GM21723 (cell line): ENCODE measurements around the gene MAP3K10.

ENCODE experiments used
- ATAC-seq: cut with Tn5 transposase; IDR thresholded peaks from one replicate; pipeline ENCODE4 v1.9.1; 2021; ENCODE audit warnings: mild to moderate bottlenecking, moderate library complexity; ENCODE audit not compliant: unreplicated experiment

MAP3K10 gene

DNA sequence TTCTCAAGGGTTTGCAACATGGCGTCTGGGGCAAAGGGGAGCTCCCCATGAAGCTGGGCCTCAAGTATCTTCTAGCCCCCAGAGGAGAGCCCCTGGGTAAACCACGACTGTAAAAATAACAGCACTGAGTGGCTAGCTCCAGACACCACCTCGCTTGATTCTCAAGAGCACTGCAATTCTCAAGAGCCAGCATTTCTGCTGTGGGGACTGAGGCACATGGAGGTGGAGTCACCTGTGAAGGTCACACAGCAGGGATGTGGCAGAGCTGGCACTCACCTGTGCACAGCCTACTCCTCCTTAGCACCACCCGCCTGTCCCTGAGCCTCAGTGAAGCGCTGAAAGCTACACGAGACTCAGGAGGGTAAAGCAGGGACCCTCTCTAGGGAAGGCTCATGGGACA is 56.0 kb downstream of the MAP3K10 start:
- ATAC-seq, result no peak

- ATAC-seq, result no peak
Observed at GRCh38 chr19:40247735-40248262, 56.6 kb downstream of the MAP3K10 start.

- ATAC-seq, result no peak
Observed at GRCh38 chr19:40249201-40249600, 58.0 kb downstream of the MAP3K10 start.

GRCh38 chr19:40249781-40250180 is 58.6 kb downstream of the MAP3K10 start:
- no peak for ATAC-seq

DNA sequence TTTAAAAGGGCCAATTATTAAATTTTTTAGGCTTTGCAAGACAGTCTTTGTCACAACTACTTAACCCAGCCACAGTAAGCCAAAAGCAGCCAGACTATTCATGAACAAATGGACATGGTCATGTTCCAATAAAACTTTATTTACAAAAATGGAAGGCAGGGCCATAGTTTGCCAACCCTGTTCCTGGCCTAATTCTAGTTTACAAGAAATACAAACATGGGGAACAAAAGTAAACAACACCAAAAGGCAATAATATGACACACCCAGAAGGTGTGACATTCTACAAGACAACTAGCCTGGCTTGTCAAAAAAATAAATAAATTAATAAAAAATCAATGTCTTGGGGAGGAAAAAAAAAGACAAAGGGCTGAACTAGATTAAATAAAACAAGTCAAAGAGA is 60.0 kb downstream of the MAP3K10 start:
- ATAC-seq, result no peak

DNA sequence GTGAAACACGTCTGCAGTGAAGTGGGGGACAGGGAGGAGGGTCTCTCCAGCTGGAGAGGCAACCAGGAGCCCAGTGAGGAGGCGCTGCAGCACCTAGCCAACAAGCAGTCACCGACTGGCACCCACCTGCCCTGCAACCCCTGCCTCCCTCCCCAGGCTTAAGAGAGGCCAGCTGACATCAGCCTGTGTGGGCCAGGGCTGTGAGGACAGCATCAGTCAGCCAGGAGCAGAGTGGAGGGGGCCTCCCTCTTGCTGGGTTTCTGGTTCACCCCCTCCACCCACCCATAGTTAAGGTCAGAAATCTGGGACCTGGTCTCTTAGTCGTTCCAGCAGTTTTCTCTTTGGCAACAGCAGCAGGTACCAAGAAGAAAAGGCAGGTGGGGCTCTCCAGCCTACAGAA is 60.8 kb downstream of the MAP3K10 start:
- no peak for ATAC-seq

DNA sequence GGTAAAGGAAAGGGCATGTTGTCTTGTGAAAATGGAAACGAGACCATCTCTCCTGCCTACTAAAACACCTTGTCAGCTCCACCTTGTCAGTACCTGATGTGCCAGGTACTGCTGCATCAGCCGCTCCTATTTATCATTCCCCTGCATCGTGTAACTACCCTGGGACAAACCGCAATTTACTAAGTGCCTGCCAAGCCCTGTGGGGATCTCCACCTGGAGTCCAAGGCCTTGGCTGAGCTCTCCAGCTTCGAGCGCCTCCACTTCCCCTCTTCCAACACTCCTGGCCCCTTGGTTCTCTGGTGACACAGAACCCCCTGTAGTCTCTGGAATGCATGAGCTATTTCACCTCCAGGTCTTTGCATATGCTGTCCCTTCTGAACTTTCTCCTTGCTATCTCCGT is 61.2 kb downstream of the MAP3K10 start:
- no peak for ATAC-seq

GRCh38 chr19:40253611-40254092 is 62.4 kb downstream of the MAP3K10 start:
- no peak for ATAC-seq

- no peak for ATAC-seq
Observed at GRCh38 chr19:40254714-40255418, 63.6 kb downstream of the MAP3K10 start.

DNA sequence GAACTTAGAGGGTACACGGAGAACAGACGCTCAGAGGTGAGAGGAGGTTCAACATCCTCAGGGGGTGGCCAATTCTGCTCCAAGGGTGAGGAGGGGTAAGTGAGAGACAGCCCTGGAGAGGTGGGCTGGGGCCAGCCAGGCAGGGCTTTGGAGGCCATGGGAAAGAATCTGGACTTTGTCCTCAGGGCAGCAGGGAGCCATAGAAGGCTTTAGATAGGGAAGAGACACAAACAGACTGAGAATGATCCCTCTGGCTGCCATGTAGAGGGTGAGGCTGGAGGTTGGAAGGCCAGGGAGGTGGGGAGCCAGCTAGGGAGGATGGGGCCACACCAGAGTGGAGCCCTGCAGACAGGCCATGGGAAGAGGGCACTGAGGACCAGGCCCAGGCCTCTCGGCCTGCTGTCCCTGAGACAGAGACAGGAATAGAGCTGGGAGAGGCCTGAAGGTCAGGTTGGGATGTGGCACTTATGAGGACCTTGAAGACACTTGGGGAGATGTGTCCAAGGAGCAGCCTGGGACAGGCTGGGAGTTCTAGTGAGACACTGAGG is 64.5 kb downstream of the MAP3K10 start:
- ATAC-seq, result no peak

DNA sequence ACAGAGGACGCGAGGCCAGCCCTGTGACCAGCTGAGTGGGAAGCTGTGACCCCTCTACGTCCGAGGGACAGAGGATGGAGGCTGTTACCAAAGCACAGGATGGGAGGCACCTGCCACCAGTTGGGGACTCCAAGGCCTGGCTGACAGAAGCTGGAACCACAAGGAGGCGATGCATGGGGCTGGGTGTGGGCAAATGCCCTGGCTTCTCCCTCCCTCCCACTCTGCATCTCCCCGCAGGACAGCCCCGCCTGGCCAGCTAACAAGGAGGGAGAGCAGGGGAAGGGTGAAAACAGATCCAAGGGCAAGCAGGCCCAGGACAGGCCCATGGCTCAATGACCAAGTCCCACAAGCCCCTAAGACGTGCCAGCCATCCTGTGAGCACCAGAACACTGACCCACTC is 65.3 kb downstream of the MAP3K10 start:
- no peak for ATAC-seq

DNA sequence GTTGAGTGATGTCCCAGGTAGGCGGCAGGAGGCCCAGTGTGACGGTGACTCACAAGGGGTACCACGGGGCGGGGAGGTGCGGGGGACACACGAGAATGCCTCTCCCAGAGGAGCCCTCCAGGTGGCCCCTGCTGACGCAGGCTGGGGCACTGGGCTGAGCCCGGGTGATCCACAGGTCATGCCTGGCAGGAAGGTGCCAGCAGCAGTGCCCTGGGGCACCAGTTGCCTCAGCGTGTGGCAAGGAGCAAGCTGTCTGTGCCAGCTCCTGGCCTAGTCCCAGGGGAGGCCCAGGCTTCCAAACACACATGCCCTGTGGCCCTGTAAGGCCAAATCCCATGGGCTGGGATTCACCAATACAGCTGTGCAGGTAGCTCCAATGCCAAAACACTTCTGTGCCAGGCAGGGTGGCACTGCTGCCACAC is 65.9 kb downstream of the MAP3K10 start:
- ATAC-seq, result no peak

- ATAC-seq, result no peak
Observed at GRCh38 chr19:40261631-40262030, 70.4 kb downstream of the MAP3K10 start.

GRCh38 chr19:40262422-40262821 is 71.2 kb downstream of the MAP3K10 start:
- no peak for ATAC-seq

- no peak for ATAC-seq
Observed at GRCh38 chr19:40263440-40264313, 72.5 kb downstream of the MAP3K10 start.

DNA sequence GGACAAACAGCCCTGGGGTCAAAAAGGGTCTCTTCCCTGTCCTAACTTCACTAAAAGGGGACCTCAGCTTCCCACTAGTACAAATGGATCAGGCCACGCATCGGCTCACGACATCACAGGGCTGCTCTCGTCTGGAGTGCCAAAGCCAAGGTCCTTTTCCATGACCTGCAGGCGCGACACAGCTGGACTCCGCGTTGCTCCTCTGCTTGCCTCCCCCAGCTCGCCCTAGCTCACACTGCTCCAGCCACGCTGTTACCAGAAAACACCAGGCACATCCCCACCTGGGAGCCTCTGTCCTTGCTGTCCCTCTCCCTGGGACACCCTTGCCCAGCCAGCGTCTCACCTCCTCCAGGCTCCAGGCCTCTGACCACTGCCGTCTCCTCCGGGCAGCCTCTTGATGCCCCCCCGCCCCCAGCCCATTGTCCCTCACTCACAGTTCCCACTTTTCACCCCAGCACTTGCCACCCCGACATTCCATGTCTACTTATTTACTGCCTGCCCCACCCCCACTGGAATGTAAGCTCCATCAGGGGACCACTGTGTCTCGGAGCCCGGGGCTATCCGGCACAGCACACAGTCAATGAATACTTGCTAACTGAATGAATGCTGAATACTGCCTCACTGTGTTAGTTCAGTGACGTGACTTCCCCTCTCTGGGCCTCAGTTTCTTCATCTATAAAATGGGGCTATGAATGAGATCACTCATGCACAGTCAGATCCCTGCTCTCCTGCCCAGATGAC is 73.3 kb downstream of the MAP3K10 start:
- ATAC-seq, result no peak
